DND-41 (cell line): ENCODE measurements around the gene MTFR1L.

Source experiments
- CTCF ChIP-seq: IDR thresholded peaks from 2 replicates; pipeline ENCODE4 v1.5.1; 2012; ENCODE audit warnings: borderline replicate concordance, low read length, moderate library complexity, mild to moderate bottlenecking; ENCODE audit not compliant: poor library complexity, severe bottlenecking; ENCODE audit errors: extremely low read depth
- EZH2 ChIP-seq: IDR thresholded peaks from 3 replicates; pipeline ENCODE4 v1.6.1; 2012; ENCODE audit warnings: borderline replicate concordance, low read depth, mild to moderate bottlenecking, moderate library complexity, low read length, inconsistent platforms; ENCODE audit not compliant: severe bottlenecking

- no peak for TF ChIP-seq EZH2
- no peak for TF ChIP-seq CTCF
Observed at GRCh38 chr1:25862785-25863485, 43.2 kb downstream of the MTFR1L start.
